ENCODE results near the gene RAPGEF1.
"Not testable (repeated sequence)": the region's sequence is repeated elsewhere in the genome, so short reads cannot be mapped to it uniquely, and the experiment has no call there.

Gene RAPGEF1

DNA sequence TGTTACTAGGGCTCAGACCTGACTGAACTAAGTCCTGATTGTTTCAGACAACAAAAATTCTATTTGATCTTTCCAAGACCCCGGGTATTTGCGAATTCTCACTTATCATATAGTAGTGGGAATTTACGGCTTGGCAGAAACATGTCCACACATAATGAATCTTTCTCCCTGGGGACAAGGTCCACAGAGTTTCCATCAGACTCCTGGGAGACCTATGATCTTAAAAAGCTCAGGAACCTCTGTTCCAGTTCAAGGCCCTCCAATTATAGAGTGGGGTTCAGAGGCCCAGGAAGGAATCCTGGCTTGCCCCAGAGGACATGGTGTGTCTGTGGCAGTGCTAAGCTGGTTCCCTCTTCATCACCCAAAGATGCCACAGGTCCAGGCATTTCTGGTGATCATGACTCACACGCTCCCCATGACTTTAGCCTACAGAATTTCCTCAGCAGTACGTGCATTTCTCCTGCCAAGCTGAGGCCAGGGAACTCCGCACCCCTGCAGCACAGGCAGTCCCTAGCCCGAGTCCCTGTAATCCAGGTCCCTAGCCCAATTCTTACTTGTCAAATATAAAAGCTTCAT, 12.6 kb downstream of the RAPGEF1 start:
- DNase-seq = no peak

DNA sequence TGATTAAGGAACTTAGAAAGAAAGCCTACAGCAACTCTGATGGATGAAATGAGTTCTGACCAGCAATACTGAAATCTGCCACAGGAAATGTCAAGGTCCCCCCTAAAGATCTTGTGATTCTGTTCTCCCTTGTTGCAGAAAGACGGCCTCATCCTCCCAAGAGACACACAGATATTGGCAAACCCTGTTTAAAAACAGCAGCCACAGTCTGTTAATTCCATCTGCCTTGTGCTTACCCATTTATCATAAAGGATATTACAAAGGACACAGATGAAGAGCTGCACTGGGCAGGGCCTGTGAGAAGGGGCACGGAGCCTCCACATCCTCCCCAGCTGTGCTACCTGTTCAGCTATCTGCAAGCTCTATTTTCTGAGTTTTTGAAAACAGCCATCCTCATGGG, 15.2 kb downstream of the RAPGEF1 start:
- DNase-seq = no peak

DNA sequence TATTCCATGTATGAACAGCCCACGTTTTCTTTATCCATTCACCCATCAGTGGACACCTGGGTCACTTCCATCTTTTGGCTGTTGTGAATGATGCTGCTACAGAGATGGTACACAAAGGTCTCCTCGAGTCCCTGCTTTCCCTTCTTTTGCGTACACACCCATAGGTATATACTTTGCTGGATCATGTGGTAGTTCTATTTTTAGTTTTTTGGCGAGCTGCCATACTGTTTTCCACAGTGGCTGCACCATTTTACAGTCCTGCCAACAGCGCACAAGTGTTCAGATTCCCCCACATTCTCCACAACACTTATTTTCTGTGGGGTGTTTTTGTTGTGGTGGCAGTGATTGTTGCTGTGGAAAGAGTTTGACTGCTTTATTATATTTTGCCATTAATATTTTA, 16.2 kb downstream of the RAPGEF1 start:
- no peak for DNase-seq

DNA sequence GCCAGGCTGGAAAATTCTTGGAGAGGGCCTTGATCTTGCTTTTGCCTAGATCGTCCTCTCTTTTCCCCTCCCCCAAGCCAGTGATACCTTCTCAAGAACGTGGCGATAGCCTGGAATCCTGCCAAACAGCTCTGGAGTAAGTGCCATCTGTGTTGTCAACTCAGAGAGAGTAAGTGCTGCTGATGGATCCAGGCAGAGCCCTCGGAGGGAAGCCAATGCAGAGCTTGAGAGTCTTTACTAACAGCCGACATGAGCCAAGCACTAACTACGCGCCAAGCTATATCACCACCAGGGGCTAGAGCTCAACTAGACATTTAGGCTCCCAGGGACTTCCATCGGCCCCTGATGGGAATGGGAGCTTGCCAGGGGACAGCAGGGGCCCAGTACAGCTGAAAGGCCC, 17.6 kb downstream of the RAPGEF1 start:
- no peak for DNase-seq

DNA sequence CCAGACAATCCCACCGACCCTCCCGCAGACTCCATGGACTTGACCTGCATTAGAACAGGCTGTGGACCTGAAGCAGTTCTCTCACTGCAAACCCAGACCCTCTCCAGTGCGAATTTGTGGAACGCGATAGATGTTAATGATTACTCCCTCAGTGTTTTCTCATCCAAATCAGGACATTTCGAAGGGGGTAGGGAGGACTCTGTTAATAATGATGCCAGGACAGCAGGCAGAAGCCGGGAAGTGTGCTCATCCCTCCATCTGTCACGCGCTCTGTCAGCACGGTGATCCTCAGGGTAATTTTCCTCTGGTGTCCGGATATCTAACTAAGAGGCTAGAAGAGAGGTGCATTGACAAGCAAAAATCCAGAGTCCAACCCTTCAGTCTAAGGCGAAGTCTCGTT, 18.8 kb downstream of the RAPGEF1 start:
- DNase-seq = no peak

DNA sequence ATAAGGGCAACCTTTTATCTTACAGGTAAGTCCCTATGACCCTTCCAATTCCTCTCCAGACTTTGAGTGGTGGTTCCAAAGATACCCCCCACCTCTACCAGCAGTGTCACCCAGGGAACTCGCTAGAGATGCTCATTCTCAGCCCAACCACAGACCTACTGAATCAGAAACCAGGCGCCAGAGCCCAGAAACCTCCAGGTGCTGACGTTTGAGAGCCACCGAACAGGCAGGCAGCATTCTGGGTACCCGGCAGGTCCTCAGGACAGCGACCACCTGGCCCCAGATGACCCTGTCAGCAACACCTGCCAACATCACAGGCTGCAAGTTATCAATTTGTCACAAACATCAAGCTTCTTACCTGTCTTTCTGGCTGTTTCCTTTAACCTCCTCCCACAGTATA, 19.5 kb downstream of the RAPGEF1 start:
- DNase-seq = no peak

DNA sequence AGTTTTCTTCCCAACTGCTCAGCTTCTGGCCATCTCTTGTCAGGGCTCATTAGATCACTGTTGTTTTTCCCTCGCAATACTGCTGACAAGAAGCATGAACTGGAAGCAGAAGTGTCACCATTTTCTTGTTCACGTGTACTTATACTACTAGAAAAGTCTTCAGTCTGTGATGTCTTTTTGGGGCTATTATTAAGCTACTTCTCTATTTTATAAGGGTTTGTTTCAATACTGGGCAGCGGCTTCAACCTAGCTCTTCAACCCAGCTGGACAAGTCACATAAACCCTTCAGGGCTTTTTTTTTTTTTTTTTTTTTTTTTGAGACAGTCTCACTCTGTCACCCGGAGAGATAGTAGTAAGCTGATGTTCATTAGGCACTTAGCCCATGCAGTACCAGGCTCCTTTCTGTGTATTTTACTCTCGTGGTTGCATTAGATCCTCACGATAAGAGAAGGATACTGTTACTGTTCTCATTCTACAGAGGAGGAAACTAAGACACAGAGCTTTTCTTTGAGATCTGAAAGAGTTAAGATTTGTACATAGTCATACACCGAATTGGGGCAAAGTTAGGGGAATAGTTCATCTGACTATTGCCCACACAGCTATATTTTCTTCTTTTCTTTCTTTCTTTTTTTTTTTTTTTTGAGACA, 20.5 kb downstream of the RAPGEF1 start:
- DNase-seq = no peak

DNA sequence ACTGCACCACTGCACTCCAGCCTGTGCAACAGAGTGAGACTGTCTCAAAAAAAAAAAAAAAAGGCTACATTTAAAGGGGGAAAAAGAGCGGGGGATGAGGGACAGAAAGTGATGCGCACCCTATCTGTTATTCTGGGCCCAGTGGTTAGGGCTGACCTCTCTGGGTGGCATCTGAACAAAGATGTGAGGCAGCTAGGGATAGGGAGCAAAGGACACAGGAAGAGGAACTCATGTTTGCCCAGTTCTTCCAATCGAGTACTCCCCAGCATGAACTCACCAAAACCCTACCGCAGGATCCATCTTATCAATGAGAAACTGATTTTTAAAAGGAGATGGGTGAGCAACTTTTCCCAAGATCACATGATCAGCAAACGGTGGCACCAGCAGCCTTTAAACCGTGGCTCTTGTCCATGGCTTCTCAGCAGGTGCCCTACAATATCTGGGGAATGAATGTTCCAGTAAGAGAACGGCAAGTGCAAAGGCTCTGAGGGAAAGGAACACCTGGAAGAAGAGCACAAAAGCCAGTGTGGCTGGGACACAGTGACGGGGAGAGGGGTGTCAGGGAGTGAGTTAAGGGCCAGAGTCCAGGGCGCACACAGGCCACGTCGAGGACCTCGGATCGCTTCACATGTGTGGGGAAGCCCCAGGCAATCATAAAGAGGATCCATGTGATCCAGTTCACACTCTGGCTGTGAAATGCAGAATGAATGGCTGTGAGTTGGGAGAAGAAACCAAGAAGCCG, 22.0 kb downstream of the RAPGEF1 start:
- DNase-seq = no peak

DNA sequence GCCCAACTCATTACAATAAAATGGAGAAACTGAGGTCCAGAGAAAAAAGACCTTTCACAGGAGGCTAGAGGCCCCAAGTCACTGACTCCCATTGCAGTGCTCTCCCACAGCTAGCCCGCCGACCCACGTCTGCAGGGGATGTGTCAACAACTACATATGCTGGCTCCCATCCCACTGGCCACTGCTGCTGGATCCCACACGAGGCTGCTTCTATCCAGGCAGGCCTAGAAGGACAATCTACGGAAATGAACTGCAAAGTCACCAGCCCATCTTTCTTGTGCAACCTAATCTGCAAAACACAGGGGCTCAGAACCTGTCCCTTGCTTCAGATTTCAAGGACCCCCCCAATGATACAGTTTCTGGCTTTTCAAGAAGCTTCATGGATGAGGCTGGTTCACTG, 24.0 kb downstream of the RAPGEF1 start:
- DNase-seq = no peak

DNA sequence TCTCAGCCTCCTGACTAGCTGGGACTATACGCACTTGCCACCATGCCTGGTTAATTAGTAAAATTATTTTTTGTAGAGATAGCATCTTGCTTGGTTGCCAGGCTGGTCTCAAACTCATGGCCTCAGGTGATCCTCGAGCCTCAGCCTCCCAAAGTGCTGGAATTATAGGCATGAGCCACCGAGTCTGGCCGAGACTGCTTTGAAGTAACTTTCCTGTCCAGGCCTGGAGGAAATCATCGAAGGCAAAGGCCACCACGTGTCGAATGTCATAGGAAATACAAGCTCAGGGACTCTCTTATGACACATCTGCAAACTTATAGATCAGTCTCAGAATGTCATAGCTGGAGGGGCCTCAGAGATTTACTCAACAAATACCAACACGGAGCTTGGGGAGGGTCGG, 25.1 kb downstream of the RAPGEF1 start:
- no peak for DNase-seq

DNA sequence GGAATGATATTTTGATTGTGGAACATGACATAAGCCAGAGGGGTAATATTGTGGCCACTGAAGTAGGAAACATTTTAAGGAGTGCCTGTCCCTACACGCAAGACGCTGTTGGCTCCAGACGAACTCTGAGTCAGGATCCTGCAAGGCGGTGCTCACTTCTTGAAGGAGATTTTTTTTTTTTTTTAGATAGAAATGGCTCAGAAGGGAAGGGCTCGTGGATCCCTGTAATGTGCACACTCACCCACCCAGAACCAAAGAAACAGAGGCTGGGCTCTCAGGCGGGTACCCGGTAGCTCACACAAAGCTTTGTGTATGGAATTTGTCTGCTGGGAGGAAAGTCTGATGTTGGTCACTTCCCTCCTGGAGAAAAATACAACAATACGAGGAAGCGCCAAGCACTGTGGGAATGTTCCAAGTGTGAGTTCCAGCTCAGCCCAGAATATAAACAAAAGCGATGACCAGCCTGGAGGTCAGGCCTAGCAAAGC, 25.7 kb downstream of the RAPGEF1 start:
- no peak for DNase-seq

DNA sequence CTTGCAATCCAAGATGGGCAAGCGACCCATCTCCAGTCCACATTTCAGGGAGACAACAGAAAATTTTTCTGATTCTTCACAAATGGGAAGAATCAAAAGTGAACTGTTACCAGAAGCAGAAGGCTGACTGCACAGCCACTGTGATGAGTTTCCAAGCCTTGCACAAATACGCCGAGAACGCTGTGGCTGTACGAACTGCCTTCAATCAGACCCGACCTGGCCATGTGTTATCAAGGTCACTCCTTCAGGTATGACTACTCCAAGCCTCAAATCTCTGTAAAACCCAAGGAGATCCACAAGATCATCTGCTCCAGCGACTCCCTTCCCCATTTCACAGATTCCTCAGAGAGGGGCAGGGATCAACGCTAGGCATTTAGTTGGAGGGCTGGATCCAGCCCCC, 26.9 kb downstream of the RAPGEF1 start:
- no peak for DNase-seq

DNA sequence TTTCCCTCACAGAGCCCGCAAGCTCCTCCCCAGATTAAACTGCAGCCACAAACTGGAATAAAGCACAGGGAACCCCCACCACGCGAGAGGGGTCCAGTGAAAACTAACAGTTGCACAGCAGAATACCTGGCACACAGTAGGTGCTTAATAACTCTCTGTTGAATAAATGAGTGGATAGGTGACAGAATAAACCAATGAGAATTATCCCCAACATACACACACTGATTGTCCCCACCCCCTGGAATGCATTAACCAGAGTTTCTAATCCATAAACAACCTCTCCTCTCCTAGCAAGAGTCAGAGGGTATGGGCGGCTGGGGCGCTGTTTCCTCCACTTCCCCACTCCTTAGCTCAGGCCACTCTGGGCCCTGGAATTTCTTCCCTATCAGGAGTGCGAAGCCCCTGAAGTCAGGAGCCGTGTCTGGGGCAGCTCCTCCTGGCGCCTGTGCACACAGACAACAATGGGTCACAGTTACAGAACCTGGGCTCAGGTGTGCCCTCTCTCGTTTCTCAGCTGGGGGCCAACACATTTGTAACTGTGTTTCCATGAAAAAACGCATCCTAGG, 27.6 kb downstream of the RAPGEF1 start:
- no peak for DNase-seq

DNA sequence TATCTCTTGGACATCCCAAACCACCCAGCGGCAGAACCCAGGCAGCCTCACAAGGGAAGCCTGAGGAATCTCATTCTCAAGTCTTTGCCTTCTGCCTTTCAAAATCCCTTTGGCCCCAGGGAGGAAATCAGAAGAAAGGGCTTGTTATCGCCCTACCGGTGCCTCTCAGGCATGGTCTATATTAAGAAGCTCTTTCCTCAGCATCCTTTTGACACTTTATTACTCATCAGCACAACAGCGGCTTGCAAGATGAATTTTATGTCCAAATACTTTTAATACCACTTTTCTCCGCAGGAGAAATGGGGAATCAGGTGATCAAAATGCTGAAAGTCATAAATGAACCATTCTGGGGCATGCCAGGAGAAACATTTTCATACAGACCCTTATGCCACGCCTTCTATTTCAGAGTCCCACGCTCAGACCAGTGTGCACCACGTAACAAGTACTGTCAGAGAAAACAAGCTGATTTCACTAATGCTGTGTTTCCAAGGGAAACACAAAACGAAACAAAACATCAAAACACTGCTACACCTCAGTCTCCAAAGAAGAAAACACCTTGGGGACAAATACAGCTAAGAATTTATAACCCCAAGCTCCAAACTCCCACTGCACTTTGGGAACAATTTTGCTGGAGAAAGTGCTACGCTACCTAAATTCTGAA, 30.0 kb downstream of the RAPGEF1 start:
- no peak for DNase-seq

DNA sequence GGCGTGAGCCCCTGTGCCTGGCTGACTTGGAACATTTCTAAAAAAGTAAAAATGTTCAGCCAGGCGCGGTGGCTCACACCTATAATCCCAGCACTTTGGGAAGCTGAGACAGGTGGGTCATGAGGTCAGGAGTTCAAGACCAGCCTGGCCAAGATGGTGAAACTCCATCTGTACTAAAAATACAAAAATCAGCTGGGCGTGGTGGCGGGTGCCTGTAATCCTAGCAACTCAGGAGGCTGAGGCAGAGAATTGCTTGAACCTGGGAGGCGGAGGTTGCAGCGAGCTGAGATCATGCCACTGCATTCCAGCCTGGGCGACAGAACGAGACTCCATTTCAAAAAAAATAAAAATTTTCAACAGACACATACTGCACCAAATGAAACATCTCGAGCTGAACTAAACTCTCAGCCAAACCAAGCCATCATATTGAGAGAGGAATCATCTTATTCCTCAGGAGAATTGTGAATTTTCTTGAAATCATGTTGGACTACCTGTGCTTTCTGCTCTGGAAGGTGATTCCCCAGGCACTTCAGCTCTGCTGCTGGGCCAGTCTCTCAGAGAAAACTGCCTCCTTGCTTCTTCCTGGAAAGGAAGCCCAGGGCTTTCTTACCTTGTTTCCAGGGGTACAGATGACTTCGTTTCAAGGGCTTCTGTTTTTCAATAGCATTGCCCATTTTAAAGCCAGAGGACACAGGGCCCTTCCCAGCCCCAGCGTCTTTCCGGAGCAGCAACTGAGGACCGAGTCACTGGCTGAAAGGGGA, 30.7 kb downstream of the RAPGEF1 start:
- DNase-seq = not testable (repeated sequence)

DNA sequence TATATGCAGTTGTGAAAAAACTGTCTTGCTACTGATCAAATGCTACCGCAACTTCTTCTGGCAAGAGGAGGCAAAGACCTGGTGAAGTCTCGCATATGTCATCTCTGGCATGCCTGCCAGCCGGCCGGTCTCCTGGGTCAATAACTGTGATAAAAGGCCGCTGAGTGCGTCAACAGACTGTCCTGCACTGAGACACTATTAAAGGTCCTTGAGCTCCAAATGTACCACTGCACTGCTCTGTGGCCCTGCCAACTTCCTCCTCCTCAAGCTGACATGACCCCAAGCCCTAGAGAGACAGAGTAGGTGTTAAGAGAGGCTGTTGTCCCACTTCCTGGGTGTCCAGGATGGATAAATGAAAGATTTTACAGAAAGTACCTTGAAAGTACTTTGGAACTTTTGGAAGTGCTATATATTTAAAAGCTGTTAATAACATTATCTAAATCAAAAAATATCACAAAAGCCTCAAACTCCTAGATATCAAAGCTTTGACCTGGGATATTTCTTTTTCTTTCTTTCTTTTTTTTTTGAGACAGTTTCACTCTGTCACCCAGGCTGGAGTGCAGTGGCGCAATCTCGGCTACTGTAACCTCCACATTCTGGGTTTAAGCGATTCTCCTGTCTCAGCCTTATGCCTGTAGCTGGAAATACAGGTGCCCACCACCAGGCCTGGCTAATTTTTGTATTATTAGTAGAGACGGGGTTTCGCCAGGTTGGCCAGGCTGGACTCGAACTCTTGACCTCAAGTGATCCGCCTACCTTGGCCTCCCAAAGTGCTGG, 31.5 kb downstream of the RAPGEF1 start:
- no peak for DNase-seq

DNA sequence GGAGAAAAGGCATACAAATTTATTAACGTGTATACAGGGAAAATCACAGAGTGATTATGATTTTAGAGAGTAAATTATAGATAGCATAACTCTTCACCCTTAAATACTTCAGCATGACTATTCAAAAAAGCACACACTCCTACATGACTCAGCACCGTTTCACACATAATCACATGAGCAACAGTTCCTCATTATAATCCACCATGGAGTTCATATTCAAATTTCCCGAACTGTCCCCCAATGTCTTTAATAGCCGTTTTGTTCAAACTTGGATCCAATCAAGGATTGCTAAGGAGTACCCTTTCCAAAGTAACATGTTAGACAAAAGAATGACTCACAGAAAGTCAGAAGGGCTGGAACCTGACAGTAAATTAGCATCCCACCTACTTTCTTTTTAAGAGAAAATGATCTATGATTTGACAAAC, 32.1 kb downstream of the RAPGEF1 start:
- DNase-seq = no peak

DNA sequence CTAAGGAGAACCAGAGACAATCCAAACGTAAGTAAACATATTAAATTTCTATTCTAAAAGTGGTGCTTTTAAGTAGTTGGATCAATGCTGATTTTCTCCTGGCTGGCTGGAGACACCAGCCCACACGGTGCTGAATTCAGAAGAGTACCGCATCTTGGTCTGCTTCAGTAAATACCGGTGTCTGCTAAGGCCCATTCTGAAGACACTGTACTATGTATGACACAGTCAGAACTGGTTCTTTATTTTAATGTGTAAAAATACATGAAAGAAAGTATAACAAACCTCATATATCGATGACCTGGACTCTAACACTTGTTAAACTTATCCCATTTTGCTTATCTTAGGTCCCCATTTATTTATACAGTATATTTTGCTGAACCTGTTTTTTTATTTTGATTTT, 32.8 kb downstream of the RAPGEF1 start:
- no peak for DNase-seq

DNA sequence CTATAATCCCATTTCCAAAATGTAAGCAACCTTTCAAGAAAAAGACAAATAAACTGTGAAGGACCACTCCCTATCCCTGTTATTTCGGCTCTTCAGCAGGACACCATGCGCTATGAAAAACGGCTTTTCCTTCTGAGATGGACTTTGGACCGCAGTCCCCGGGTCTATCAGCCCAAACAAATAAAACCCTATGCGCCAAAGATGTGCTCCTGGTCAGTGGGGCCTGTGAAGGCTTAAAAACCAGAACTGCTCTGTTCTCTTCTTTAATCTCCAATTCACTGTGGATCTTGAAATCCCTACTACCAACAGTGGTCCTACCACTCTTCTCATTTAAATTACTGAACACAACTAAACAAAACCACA, 33.3 kb downstream of the RAPGEF1 start:
- no peak for DNase-seq

DNA sequence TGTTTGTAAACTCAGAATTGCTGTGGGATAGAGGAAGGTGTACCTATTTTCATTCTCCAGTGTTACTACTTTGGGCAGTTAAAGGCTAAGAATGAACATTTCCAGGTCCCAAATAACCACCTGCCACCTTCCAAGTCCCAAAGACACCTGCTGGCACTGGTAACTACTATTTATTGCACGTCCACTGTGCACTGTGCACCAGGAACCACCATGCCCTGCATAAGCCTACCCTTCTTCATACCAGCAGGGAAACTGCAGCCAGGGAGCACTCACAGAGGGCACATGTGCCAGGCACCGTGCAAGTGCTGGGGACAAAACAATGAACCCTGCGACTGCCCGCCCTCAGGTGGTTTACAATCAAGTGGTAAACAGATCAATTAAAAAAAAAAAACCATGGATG, 34.9 kb downstream of the RAPGEF1 start:
- DNase-seq = no peak

DNA sequence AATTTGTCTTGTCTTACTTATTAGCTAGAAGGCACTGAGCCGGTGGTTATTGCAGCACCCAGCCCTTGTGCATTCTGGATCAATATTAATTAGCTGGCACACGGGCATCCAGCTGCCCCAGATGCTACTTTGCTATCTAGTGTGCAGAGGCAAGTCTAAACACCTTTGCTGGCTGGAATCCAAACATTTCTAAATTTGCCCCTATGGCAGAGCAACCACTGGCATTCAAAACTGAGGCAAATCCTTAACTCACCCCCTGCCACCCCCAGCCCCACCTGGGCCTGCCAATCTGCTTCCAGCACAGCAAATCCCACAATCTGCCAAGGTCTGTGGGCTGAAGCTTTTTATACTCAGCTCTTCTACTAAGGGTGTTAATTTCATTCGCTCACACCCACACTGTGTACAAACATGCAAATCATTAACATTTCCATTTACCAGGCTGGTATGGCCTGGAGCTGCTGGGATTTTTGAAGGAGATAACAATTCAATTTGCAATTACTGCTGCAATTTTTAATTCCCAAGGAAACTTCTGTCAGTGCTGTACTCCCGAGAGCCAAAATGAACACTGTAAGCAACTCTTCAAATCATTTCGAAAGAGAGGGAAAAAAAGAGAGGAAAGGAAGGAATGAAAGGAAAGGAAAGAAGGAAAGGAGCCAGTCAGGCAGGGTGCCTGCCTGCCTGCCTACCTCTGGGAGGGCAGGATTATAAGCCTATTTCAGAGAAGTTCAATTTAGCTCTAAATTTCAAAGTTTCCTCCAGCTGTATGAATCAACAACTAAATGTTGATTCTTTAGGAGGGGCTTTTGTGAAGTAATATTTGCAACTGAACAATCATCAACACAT, 35.5 kb downstream of the RAPGEF1 start:
- DNase-seq = no peak

All from activated naive CD4-positive, alpha-beta T cell treated with anti-CD3 and anti-CD28 coated beads, Interleukin-2, amount 50 U/mL, for 16 hours (primary cell).